GM12865 (cell line): Measurements from ENCODE around the gene ITLN2.
A peak's percentile ranks its signal among the peaks of the same experiment; 100 is the strongest.
"Not testable (repeated sequence)": the region's sequence is repeated elsewhere in the genome, so short reads cannot be mapped to it uniquely, and the experiment has no call there.

Source experiments
- DNase-seq: peaks from one replicate; pipeline ENCODE4 v3.0.0; 2010; ENCODE audit warnings: low read depth
- H3K4me3 ChIP-seq: 2 replicates; pipeline ENCODE4 v1.5.1; 2011; ENCODE audit warnings: mild to moderate bottlenecking, low read depth, low read length, control low read depth
- CTCF ChIP-seq: IDR thresholded peaks from 2 replicates; pipeline ENCODE4 v1.5.1; 2011; ENCODE audit warnings: low read length, control low read depth, low read depth, inconsistent platforms; ENCODE audit not compliant: insufficient read depth; ENCODE audit errors: missing control alignments

Gene ITLN2

GRCh38 chr1:160993544-160994193, 39.1 kb upstream of the ITLN2 start:
- no peak overlapping the region for H3K4me3 ChIP-seq
- DNase-seq: peak; percentile 29
- TF ChIP-seq CTCF: no peak

GRCh38 chr1:160992036-160992435, 37.4 kb upstream of the ITLN2 start:
- H3K4me3 ChIP-seq, DNase-seq: not testable (repeated sequence)

DNA sequence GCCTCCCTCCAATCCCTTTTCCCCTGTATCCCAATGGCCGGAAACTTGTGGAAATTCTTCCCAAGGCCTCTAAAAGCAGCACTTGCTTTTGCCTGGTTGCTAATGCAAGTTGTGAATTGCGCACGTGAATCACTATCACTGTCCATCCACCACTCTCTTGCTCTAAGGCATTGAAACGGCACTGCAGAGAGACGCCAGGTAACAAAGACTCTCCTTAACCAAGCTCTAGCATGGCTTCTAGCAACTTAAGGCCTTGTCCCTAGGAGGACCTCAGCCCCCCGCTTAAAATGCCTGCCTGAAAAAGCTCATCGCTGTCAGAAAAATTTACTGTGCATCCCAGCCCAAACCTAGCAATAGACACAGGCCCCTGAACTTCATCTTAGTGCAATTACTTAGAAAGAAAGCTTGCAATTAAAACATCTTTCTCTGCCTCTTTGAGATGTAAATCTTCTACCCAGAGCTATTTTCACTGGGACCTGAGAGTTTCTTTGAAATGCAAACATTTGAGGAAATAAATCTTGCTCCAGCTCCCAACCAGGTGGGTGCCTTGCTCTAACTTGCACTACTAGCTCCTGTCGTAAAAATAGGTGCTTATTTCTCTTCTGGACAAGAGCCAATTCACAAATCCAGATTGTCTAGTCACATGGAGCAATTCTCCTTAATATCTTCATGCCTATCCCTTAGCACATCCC, 32.9 kb upstream of the ITLN2 start:
- no peak for TF ChIP-seq CTCF
- DNase-seq: no peak
- no peak overlapping the region for H3K4me3 ChIP-seq

DNA sequence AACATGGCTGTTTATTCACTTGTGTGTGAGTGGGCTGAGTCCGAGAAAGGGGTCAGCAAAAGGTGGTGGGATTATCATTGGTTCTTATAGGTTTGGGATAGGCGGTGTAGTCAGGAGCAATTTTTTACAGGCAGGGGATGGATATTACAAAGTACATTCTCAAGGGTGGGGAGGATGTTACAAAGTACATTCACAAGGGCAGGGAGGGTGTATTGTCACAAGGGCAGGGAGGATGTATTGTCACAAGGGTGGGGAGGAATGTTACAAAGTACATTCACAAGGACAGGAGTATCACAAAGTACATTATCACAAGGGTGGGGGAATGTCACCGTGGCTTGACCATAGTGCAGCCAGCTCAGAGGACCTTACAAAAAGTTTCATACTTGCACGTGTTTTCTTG, 31.1 kb upstream of the ITLN2 start:
- no peak for DNase-seq
- no peak overlapping the region for H3K4me3 ChIP-seq
- TF ChIP-seq CTCF: no peak

DNA sequence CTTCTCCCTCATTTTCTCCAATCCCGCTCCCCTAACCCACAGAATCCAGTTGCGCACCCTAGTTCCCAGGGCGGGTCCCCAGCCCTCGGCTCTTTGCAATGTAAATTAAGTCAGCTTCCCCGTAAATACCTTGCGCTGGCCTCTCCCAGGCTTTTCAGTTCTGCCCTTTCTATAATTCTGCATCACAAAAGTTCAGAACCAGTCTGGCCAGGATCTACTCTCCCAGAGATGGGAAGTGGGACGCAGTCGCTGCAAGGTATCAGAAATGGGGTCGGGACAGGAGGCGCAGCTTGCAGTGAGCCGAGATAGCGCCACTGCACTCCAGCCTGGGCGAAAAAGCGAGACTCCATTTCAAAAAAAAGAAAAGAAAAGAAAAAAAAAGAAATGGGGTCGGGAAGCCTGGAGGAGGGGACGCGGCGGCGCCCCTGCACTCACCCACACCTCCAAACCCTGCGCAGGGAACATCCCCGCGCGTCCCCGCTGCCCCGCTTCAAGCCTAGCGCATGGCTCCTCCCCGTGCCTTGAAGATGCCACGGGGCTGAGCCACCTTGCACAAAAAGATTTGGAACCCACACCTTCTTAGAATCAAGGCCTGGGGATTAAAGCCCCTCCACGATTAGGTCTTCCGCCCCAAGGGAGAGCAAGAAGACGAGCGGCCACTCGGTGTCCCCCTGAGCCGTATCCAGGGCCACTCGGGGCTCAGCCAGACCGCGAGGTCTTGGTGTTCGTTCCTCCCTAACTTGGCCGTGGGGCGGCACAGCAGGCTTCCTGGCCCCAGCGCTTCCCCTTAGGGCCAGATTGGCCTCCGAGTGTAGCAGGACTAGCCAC, 27.2 kb upstream of the ITLN2 start:
- no peak for TF ChIP-seq CTCF
- H3K4me3 ChIP-seq: peak overlapping the region; percentile 33
- DNase-seq: no peak

DNA sequence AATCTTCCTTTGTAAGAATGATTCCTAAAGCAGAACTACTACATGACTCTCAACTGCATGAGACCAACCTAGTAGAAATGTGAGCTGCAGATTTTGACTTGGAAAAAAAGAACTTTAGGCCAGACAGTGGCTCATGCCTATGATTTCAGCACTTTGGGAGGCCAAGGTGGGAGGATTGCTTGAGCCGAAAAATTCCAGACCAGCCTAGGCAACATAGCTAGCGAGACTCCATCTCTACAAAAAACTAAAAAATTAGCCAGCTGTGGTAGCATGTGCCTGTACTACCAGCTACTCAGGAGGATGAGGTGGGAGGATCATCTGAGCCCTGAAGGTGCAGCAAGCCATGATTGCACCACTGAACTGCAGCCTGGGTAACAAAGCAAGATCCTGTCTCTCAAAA, 24.7 kb upstream of the ITLN2 start:
- no peak for DNase-seq
- no peak for TF ChIP-seq CTCF
- H3K4me3 ChIP-seq: no peak overlapping the region

GRCh38 chr1:160978510-160978927, 23.9 kb upstream of the ITLN2 start:
- no peak for DNase-seq
- H3K4me3 ChIP-seq: no peak overlapping the region
- no peak for TF ChIP-seq CTCF
